ENCODE results near the gene LSM10. TPM values are rescaled to one million over a fixed set of nuclear protein-coding genes. Genes with fewer than 3 reads are reported as not detected.

The LSM10 gene
- polyA plus RNA-seq, 1 experiment: 86.5 TPM

DNA sequence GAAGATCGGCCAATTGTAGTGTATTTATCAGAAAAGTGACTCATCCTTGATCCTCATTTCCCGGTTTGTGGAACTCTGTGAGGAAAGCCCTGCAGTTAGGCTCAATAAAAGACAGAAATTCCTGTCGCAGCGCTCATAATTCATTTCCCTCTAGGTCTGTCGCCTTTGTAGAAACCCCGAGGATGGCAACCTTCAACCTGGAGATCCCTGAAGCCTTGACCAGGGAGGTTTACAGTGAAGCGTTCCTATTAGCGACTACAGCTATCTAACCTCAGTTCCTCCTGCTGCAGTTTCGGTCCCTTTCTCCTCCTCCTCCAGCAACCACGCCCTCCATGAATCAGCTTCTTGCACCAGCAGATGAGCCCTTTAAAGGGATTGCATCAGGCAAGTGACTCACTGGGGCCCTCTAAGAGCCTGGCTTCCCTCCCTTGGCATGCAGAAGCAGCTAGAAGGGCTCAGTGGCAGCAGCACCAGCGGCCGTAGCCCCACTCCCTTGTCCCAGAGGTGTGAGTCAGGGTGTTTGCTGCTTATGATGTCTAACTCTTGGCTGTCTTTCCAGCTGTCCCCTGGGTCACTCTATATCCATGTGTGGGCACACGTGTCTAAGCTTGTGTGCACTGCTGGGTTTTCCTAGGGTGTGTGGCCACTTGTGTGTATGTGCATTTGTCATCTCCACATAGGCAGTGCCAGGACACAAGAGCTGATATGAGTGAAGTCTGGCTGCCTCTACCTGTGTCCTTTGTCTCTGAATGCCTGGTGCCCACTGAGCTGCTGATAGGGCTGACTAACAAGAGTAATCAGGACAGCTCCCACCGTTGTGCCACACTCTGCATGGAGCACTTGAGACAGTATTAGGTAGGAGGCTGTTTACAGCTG lies 11.2 kb downstream of the LSM10 start:
- Histone ChIP-seq H3K27me3 (ENCODE audit: control insufficient read depth, insufficient read depth, low read length) (no peaks in the 10 kb centered on the region), H3K4me3 (ENCODE audit: low read depth, low read length) (peak overlapping the region; percentile 44), H3K36me3 (ENCODE audit: control insufficient read depth, insufficient read depth, low read length) (peaks cover 4% of the 10 kb centered on the region)
- ChIA-PET CTCF (interaction anchor here (0.6 to 2.0 kb wide), 8 partner anchors 14 to 237 kb away, joined by 3 to 14 read pairs (median 4); partner anchors contain the start of gene TRAPPC3), POLR2A (interaction anchor here (0.7 to 1.9 kb wide), 5 partner anchors 11 to 44 kb away, joined by 4 to 12 read pairs (median 6); partner anchors contain the start of gene LSM10)
- peak; percentile 99 for DNase-seq (ENCODE audit: low read depth)
- TF ChIP-seq, protein P1, sequence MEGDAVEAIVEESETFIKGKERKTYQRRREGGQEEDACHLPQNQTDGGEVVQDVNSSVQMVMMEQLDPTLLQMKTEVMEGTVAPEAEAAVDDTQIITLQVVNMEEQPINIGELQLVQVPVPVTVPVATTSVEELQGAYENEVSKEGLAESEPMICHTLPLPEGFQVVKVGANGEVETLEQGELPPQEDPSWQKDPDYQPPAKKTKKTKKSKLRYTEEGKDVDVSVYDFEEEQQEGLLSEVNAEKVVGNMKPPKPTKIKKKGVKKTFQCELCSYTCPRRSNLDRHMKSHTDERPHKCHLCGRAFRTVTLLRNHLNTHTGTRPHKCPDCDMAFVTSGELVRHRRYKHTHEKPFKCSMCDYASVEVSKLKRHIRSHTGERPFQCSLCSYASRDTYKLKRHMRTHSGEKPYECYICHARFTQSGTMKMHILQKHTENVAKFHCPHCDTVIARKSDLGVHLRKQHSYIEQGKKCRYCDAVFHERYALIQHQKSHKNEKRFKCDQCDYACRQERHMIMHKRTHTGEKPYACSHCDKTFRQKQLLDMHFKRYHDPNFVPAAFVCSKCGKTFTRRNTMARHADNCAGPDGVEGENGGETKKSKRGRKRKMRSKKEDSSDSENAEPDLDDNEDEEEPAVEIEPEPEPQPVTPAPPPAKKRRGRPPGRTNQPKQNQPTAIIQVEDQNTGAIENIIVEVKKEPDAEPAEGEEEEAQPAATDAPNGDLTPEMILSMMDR (IDR thresholded peaks at IDR 0.05; ENCODE audit: insufficient read depth, low read depth, low read length): no peak

- ChIA-PET CTCF (interaction anchor here (0.9 to 2.8 kb wide), 8 partner anchors 17 to 236 kb away, joined by 3 to 14 read pairs (median 5); partner anchors contain the start of gene TRAPPC3), POLR2A (interaction anchor here (0.7 to 1.9 kb wide), 3 partner anchors 12 to 19 kb away, joined by 4 to 12 read pairs (median 6); partner anchors contain the start of gene LSM10)
- peak; percentile 93 for DNase-seq (ENCODE audit: low read depth)
- Histone ChIP-seq H3K4me3 (ENCODE audit: low read depth, low read length) (peak within 1 kb of the TSS; percentile 85), H3K27me3 (ENCODE audit: control insufficient read depth, insufficient read depth, low read length) (no peaks in the 10 kb centered on the region), H3K36me3 (ENCODE audit: control insufficient read depth, insufficient read depth, low read length) (no peaks in the 10 kb centered on the region; the same call in 1 of the 2 replicates)
- TF ChIP-seq, protein P1 (IDR thresholded peaks at IDR 0.05; ENCODE audit: insufficient read depth, low read depth, low read length): no peak
Measured at GRCh38 chr1:36385410-36386264, 12.1 kb downstream of the LSM10 start, which contains the start of gene STK40. STK40 (minus strand) TSS chr1:36385924; CDS start chr1:36361332, 24,592 bp downstream.

GRCh38 chr1:36384542-36385409 lies 12.9 kb downstream of the LSM10 start:
- Histone ChIP-seq H3K36me3 (ENCODE audit: control insufficient read depth, insufficient read depth, low read length) (peaks cover 2% of the 10 kb centered on the region; the same call in 1 of the 2 replicates), H3K27me3 (ENCODE audit: control insufficient read depth, insufficient read depth, low read length) (no peaks in the 10 kb centered on the region), H3K4me3 (ENCODE audit: low read depth, low read length) (peak overlapping the region; percentile 85)
- TF ChIP-seq, protein P1 (IDR thresholded peaks at IDR 0.05; ENCODE audit: insufficient read depth, low read depth, low read length): no peak
- ChIA-PET POLR2A (no interaction called here), CTCF (interaction anchor here (0.9 to 2.8 kb wide), 2 partner anchors 39 to 42 kb away, joined by 3 to 13 read pairs; no protein-coding TSS in a partner anchor)
- DNase-seq (ENCODE audit: low read depth): no peak

GRCh38 chr1:36383240-36383639 lies 14.5 kb downstream of the LSM10 start:
- ChIA-PET CTCF (interaction anchor here (2.8 to 3.8 kb wide), 2 partner anchors 15 to 41 kb away, joined by 13 to 22 read pairs; no protein-coding TSS in a partner anchor), POLR2A (no interaction called here)
- no peak overlapping the region for H3K4me3 ChIP-seq (ENCODE audit: low read depth, low read length)
- no peaks in the 10 kb centered on the region for H3K27me3 ChIP-seq (ENCODE audit: control insufficient read depth, insufficient read depth, low read length)
- H3K36me3 ChIP-seq (ENCODE audit: control insufficient read depth, insufficient read depth, low read length): peaks cover 2% of the 10 kb centered on the region; the same call in 1 of the 2 replicates
- no peak for DNase-seq (ENCODE audit: low read depth)
- TF ChIP-seq, protein P1 (IDR thresholded peaks at IDR 0.05; ENCODE audit: insufficient read depth, low read depth, low read length): no peak

All from BJ (cell line).